DOHH2 (cell line): ENCODE results near the gene KCTD5.

Experiments
- H3F3A ChIP-seq: fragments of 200-600 bp; sonication (generic), shearing (Covaris generic); 2 replicates; pipeline ENCODE4 v1.6.0; 2016; ENCODE audit warnings: antibody characterized with exemption, mild to moderate bottlenecking; ENCODE audit not compliant: control insufficient read depth, insufficient read depth
- H3K27ac ChIP-seq: fragments of 200-600 bp; sonication (generic); 2 replicates; pipeline ENCODE4 v1.5.1; 2014; ENCODE audit warnings: low read depth, mild to moderate bottlenecking, low read length, moderate library complexity
- H3K27me3 ChIP-seq: fragments of 200-600 bp; sonication (generic); 2 replicates; pipeline ENCODE4 v1.6.1; 2014; ENCODE audit warnings: mild to moderate bottlenecking, low read length, mixed read lengths; ENCODE audit not compliant: control insufficient read depth
- H3K36me3 ChIP-seq: fragments of 200-600 bp; sonication (generic); 2 replicates; pipeline ENCODE4 v1.6.1; 2014; ENCODE audit warnings: mild to moderate bottlenecking, low read length, moderate library complexity, mixed read lengths; ENCODE audit not compliant: control insufficient read depth
- H3K4me1 ChIP-seq: fragments of 200-600 bp; sonication (generic); 2 replicates; pipeline ENCODE4 v1.6.1; 2014; ENCODE audit warnings: mild to moderate bottlenecking, low read length, mixed read lengths; ENCODE audit not compliant: control insufficient read depth
- H3K4me2 ChIP-seq: fragments of 200-600 bp; sonication (generic); 2 replicates; pipeline ENCODE4 v1.6.0; 2014; ENCODE audit warnings: mild to moderate bottlenecking, low read length, moderate library complexity
- H3K4me3 ChIP-seq: fragments of 200-600 bp; sonication (generic); 2 replicates; pipeline ENCODE4 v1.5.1; 2014; ENCODE audit warnings: mild to moderate bottlenecking, low read length, mixed read lengths
- H3K79me2 ChIP-seq: fragments of 200-600 bp; sonication (generic); 2 replicates; pipeline ENCODE4 v1.6.1; 2014; ENCODE audit warnings: mild to moderate bottlenecking, low read length, mixed read lengths; ENCODE audit not compliant: control insufficient read depth
- H3K9me2 ChIP-seq: fragments of 200-600 bp; sonication (generic); replicated peaks from 2 replicates; pipeline ENCODE4 v1.6.1; 2014; ENCODE audit warnings: mild to moderate bottlenecking, low read length, mixed read lengths; ENCODE audit not compliant: control insufficient read depth
- H3K9me3 ChIP-seq: fragments of 200-600 bp; sonication (generic); 2 replicates; pipeline ENCODE4 v1.6.1; 2014; ENCODE audit warnings: antibody characterized with exemption, low read length, mixed read lengths; ENCODE audit not compliant: control insufficient read depth, insufficient read depth
- H4K20me1 ChIP-seq: fragments of 200-600 bp; sonication (generic); 2 replicates; pipeline ENCODE4 v1.6.0; 2014; ENCODE audit warnings: low read depth, mild to moderate bottlenecking, antibody characterized with exemption, low read length, moderate library complexity; ENCODE audit not compliant: control insufficient read depth, insufficient read depth
- CTCF ChIP-seq: fragments of 200-600 bp; sonication (generic); IDR thresholded peaks from one replicate; pipeline ENCODE4 v1.5.1; 2014; ENCODE audit warnings: antibody characterized with exemption, mild to moderate bottlenecking, low read depth, low read length; ENCODE audit not compliant: poor library complexity, severe bottlenecking
- EZH2phosphoT487 ChIP-seq: fragments of 200-600 bp; sonication (generic); IDR thresholded peaks from 2 replicates; pipeline ENCODE4 v1.6.1; 2017; ENCODE audit warnings: borderline replicate concordance, mild to moderate bottlenecking, antibody characterized with exemption, low read length, moderate library complexity, mixed read lengths

The KCTD5 gene

GRCh38 chr16:2712063-2712441 is 29.7 kb downstream of the KCTD5 start:
- Histone ChIP-seq H3K9me3 (no peaks in the 10 kb centered on the region), H3K36me3 (peaks cover 6% of the 10 kb centered on the region; the same call in 1 of the 2 replicates), H3K9me2 (no peaks in the 10 kb centered on the region), H3K27ac (no peak overlapping the region), H3K4me2 (no peak overlapping the region), H3K79me2 (no peaks in the 10 kb centered on the region), H3K4me3 (no peak overlapping the region), H3K27me3 (peaks cover 4% of the 10 kb centered on the region; the same call in 1 of the 2 replicates), H3F3A (no peaks in the 10 kb centered on the region), H4K20me1 (no peaks in the 10 kb centered on the region; the same call in 1 of the 2 replicates), H3K4me1 (peaks cover 4% of the 10 kb centered on the region)
- TF ChIP-seq EZH2phosphoT487 (no peak), CTCF (no peak)

- H3K36me3 ChIP-seq: peaks cover 3% of the 10 kb centered on the region; the same call in 1 of the 2 replicates
- H3K4me1 ChIP-seq: peaks cover 4% of the 10 kb centered on the region
- H4K20me1 ChIP-seq: no peaks in the 10 kb centered on the region; the same call in 1 of the 2 replicates
Observed at GRCh38 chr16:2712546-2712945, 30.2 kb downstream of the KCTD5 start.

GRCh38 chr16:2713523-2713922 is 31.2 kb downstream of the KCTD5 start:
- Histone ChIP-seq H3K27ac (no peak overlapping the region), H3F3A (no peaks in the 10 kb centered on the region), H3K4me3 (no peak overlapping the region), H3K4me1 (peaks cover 4% of the 10 kb centered on the region), H4K20me1 (no peaks in the 10 kb centered on the region; the same call in 1 of the 2 replicates), H3K79me2 (no peaks in the 10 kb centered on the region), H3K36me3 (no peaks in the 10 kb centered on the region), H3K9me3 (no peaks in the 10 kb centered on the region), H3K9me2 (no peaks in the 10 kb centered on the region), H3K4me2 (no peak overlapping the region), H3K27me3 (peaks cover 4% of the 10 kb centered on the region; the same call in 1 of the 2 replicates)
- no peak for TF ChIP-seq EZH2phosphoT487
- no peak for TF ChIP-seq CTCF

More at GRCh38 chr16:2712546-2712945, 30.2 kb downstream of the KCTD5 start:
- H3K9me2 ChIP-seq: no peaks in the 10 kb centered on the region
- no peak overlapping the region for H3K27ac ChIP-seq
- H3K27me3 ChIP-seq: peaks cover 4% of the 10 kb centered on the region; the same call in 1 of the 2 replicates
- H3K79me2 ChIP-seq: no peaks in the 10 kb centered on the region
- no peaks in the 10 kb centered on the region for H3K9me3 ChIP-seq
- no peak overlapping the region for H3K4me2 ChIP-seq
- H3K4me3 ChIP-seq: no peak overlapping the region
- no peak for TF ChIP-seq CTCF
- no peak for TF ChIP-seq EZH2phosphoT487
- no peaks in the 10 kb centered on the region for H3F3A ChIP-seq
